Activated CD8-positive, alpha-beta T cell treated with anti-CD3 and anti-CD28 coated beads for 36 hours (primary cell): Measurements from ENCODE around the gene COX8A. TPM values are rescaled to one million over a fixed set of nuclear protein-coding genes. Genes with fewer than 3 reads are reported as not detected.

Source experiments
- ATAC-seq: fragments of 200-7000 bp; cut with Tn5 transposase; one replicate; pipeline ENCODE4 v1.10.0; 2021; ENCODE audit warnings: mild to moderate bottlenecking, moderate library complexity
- CTCF ChIA-PET: fragments of 350-600 bp; sonication (Branson Sonifier 250); formaldehyde crosslinking; loops from one replicate; lab custom pipeline; 2021; ENCODE audit warnings: antibody characterized with exemption; lab: Charles Lee
- POLR2A ChIA-PET: fragments of 350-600 bp; sonication (Branson Sonifier 250); formaldehyde crosslinking; loops from one replicate; lab custom pipeline; 2021; ENCODE audit warnings: antibody characterized with exemption; lab: Charles Lee
- DNase-seq: peaks from one replicate; pipeline ENCODE4 v3.0.0-alpha.2; 2020
- H3K27ac Mint-ChIP-seq: one replicate; pipeline ENCODE4 v1.8.0; 2021; ENCODE audit warnings: mild to moderate bottlenecking, mixed read lengths
- H3K27me3 Mint-ChIP-seq: one replicate; pipeline ENCODE4 v1.8.0; 2021; ENCODE audit warnings: mixed read lengths
- H3K36me3 Mint-ChIP-seq: one replicate; pipeline ENCODE4 v1.8.0; 2021; ENCODE audit warnings: low read depth, mixed read lengths
- H3K4me1 Mint-ChIP-seq: one replicate; pipeline ENCODE4 v1.8.0; 2021; ENCODE audit warnings: low read depth, mixed read lengths
- H3K4me3 Mint-ChIP-seq: one replicate; pipeline ENCODE4 v1.8.0; 2021; ENCODE audit warnings: mild to moderate bottlenecking, moderate library complexity, mixed read lengths
- H3K9me3 Mint-ChIP-seq: one replicate; pipeline ENCODE4 v1.8.0; 2021; ENCODE audit warnings: mixed read lengths
- CTCF ChIP-seq: fragments of 200-600 bp; IDR thresholded peaks from one replicate; pipeline ENCODE4 v1.8.0; 2022; ENCODE audit warnings: antibody characterized with exemption, mild to moderate bottlenecking
- intact Hi-C: fragments of 100-400 bp; cut with micrococcal nuclease; formaldehyde crosslinking; loops from one replicate; pipeline ENCODE4 v1.10.0; 2022
- total RNA-seq, 2 experiments: library from RNA; stranded (reverse); gene quantifications; one replicate each; pipeline ENCODE4 v1.2.3, GENCODE V29; 2021

COX8A gene
- total RNA-seq, 2 experiments from 2014 or later: 436 to 497 TPM

- no peak for DNase-seq
- CTCF ChIA-PET: interaction anchor here (1.2 kb wide), 1 partner anchor 17 kb away, joined by 4 read pairs; no protein-coding TSS in a partner anchor
- Mint-ChIP-seq H3K9me3 (no peaks in the 10 kb centered on the region), H3K4me3 (no peak overlapping the region), H3K27me3 (no peaks in the 10 kb centered on the region), H3K36me3 (no peaks in the 10 kb centered on the region), H3K27ac (no peak overlapping the region), H3K4me1 (no peaks in the 10 kb centered on the region)
- ATAC-seq: no peak
- intact Hi-C loops: no loop called here
- TF ChIP-seq CTCF: no peak
- POLR2A ChIA-PET: interaction anchor here (1.4 kb wide), 1 partner anchor 16 kb away, joined by 4 read pairs; no protein-coding TSS in a partner anchor
These were observed 43.5 kb downstream of the COX8A start for GRCh38 chr11:64017945-64018224.

DNA sequence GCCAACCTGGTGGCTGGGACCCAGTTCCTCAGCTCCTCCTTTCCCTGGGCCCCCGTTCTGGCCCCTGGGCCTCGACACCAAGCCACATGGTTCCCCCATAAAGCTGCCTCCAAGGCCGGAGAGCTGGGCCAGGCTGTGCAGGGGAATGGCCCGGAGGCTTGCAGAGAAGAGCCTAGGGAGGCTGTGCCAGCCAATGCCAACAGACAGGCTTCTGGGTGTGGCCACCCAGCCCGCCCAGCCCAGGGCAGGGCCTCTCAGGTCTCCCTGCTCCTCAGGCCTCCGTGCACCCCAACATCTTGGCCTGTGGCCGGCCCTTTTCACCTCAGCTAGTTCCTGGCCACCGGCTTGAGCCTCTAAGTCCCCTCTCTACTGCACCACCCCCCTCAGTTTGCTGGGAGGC is 43.9 kb downstream of the COX8A start:
- Mint-ChIP-seq H3K27ac (no peak overlapping the region), H3K27me3 (no peaks in the 10 kb centered on the region), H3K9me3 (no peaks in the 10 kb centered on the region), H3K4me1 (no peaks in the 10 kb centered on the region), H3K36me3 (no peaks in the 10 kb centered on the region), H3K4me3 (no peak overlapping the region)
- POLR2A ChIA-PET: interaction anchor here (1.4 kb wide), 1 partner anchor 17 kb away, joined by 4 read pairs; no protein-coding TSS in a partner anchor
- ATAC-seq: no peak
- CTCF ChIA-PET: no interaction called here
- intact Hi-C loops: no loop called here
- DNase-seq: no peak
- no peak for TF ChIP-seq CTCF

DNA sequence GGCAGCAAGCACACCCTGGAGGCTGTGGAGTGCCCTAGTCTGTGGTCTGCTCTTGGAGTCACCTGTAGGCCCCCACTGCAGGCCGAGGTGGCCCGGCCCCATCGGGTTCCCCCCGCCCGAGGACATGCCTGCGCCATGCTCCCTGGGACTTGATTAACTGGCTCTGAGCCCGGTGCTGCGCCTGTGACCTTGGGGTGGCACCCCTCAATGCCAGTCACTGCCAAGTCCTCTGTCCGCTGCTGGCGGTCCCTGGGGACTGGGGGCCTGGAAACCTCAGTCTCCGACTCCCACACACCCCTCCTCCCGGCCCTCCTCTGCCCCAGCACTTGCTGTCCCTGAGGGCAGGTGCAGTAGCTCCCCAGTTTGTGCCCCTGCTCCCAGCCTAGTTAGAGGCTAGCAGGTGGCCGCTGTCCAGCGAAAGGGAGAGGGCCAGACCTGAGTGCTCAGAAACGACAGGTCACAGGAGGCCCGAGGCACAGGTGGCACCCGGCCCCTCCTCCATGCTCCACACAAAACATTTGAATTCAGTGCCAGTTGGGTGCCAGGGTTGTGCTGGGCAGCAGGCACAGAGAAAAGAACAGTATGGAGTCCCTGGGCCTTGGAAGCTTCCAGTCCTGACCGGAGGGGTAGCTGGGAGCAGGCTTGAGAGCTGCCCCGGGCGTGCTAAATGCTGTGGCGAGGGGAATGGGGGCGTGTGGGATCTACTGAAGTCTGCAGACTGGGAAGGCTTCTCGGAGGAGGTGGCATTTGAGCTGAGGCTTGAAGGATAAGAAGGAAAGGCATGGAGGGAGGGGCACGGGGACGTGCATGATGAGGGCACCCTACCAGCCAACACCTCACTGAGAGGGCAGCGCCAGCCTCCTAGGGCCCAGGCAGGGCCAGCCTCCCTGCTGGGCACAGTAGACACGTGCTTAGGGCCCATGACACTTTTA is 45.0 kb downstream of the COX8A start:
- intact Hi-C loops: no loop called here
- Mint-ChIP-seq H3K27me3 (no peaks in the 10 kb centered on the region), H3K36me3 (no peaks in the 10 kb centered on the region), H3K27ac (no peak overlapping the region), H3K4me3 (no peak overlapping the region), H3K9me3 (no peaks in the 10 kb centered on the region), H3K4me1 (no peaks in the 10 kb centered on the region)
- no peak for TF ChIP-seq CTCF
- ChIA-PET CTCF (no interaction called here), POLR2A (interaction anchor here (1.4 kb wide), 1 partner anchor 18 kb away, joined by 4 read pairs; no protein-coding TSS in a partner anchor)
- DNase-seq (no peak), ATAC-seq (no peak)

DNA sequence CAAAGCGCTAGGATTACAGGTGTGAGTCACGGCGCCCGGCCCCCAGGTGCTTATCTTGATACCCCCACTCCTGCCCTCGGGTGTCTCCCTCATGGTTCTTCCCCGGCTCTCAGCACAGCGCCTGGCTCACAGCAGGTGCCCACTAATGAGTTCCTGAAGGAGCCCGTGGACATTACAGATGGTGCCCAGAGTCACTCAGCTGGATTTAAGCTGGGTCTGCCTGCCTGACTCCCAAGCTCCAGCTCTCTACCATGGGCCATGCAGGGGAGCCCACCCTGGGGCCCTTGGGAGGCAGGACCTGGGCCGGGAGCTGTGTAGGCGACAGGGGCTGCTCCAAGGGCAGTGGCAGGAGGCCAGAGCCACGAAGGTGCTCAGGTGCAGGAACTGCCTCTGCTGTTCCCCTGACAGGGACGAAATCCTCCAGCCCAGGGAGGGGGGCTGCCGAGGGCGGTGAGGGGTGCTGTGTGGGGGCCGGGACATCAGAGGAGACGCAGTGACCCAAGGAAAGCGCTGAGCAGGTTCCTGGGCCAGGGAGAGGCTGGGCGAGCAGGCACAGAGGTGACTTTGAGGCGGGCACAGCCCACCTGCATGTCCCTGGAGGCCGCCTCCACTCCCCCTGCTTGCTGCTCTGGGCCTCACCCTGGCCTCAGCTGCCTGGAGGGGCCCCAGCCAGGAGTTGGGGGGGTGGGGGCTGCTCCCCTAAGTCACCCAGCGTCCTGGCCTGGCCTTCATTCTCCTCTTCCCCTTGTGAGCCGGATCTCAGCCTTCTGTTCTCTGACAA is 46.7 kb downstream of the COX8A start:
- intact Hi-C loops: no loop called here
- no peaks in the 10 kb centered on the region for H3K27me3 Mint-ChIP-seq
- H3K4me1 Mint-ChIP-seq: no peaks in the 10 kb centered on the region
- ChIA-PET CTCF (no interaction called here), POLR2A (no interaction called here)
- H3K9me3 Mint-ChIP-seq: no peaks in the 10 kb centered on the region
- H3K27ac Mint-ChIP-seq: no peak overlapping the region
- H3K36me3 Mint-ChIP-seq: no peaks in the 10 kb centered on the region
- no peak overlapping the region for H3K4me3 Mint-ChIP-seq
- TF ChIP-seq CTCF: no peak
- no peak for ATAC-seq
- DNase-seq: no peak

GRCh38 chr11:64021757-64022093 is 47.3 kb downstream of the COX8A start:
- intact Hi-C loops: no loop called here
- no peaks in the 10 kb centered on the region for H3K27me3 Mint-ChIP-seq
- CTCF ChIA-PET: no interaction called here
- DNase-seq: no peak
- H3K9me3 Mint-ChIP-seq: no peaks in the 10 kb centered on the region
- TF ChIP-seq CTCF: no peak
- POLR2A ChIA-PET: no interaction called here
- no peak for ATAC-seq
- H3K27ac Mint-ChIP-seq: no peak overlapping the region
- H3K4me1 Mint-ChIP-seq: no peaks in the 10 kb centered on the region
- H3K36me3 Mint-ChIP-seq: no peaks in the 10 kb centered on the region
- H3K4me3 Mint-ChIP-seq: no peak overlapping the region
